Measurements from ENCODE around the gene CD9. TPM values are rescaled to one million over a fixed set of nuclear protein-coding genes. Genes with fewer than 3 reads are reported as not detected.

CD9 gene
- polyA plus RNA-seq, 3 donors, result 45.8 to 68.9 (median 58.4) TPM

GRCh38 chr12:6262211-6262610, 62.0 kb downstream of the CD9 start:
- H3K27ac ChIP-seq (ENCODE audit: low read depth, low read length), result no peak overlapping the region
- WGBS, 3 donors, result 73 to 83% (median 78%) methylated on average over 3 of the region's 3 CpGs

GRCh38 chr12:6262623-6263022, 62.4 kb downstream of the CD9 start:
- H3K27ac ChIP-seq (ENCODE audit: low read depth, low read length), result no peak overlapping the region
- 43 to 59% (median 52%) methylated on average over 2 of the region's 2 CpGs for WGBS, 3 donors

- WGBS, 3 donors, result 55 to 83% (median 77%) methylated on average over 4 of the region's 4 CpGs
- H3K27ac ChIP-seq (ENCODE audit: low read depth, low read length), result no peak overlapping the region
These were observed 63.7 kb downstream of the CD9 start for GRCh38 chr12:6263931-6264330.

GRCh38 chr12:6264402-6265037, 64.3 kb downstream of the CD9 start:
- H3K27ac ChIP-seq (ENCODE audit: low read depth, low read length), result no peak overlapping the region
- WGBS, 3 donors, result 72 to 86% (median 84%) methylated on average over 11 of the region's 11 CpGs

- WGBS, 3 donors, result 92 to 100% (median 98%) methylated on average over 2 of the region's 2 CpGs
- no peak overlapping the region for H3K27ac ChIP-seq (ENCODE audit: low read depth, low read length)
These were observed 64.8 kb downstream of the CD9 start for GRCh38 chr12:6265038-6265405.

GRCh38 chr12:6266541-6266966, 66.4 kb downstream of the CD9 start:
- 84 to 89% (median 84%) methylated on average over 7 of the region's 7 CpGs for whole genome bisulfite sequencing, 3 donors
- H3K27ac ChIP-seq (ENCODE audit: low read depth, low read length), result no peak overlapping the region

GRCh38 chr12:6266971-6267721, 66.9 kb downstream of the CD9 start:
- 60 to 73% (median 69%) methylated on average over 12 of the region's 12 CpGs for WGBS, 3 donors
- H3K27ac ChIP-seq (ENCODE audit: low read depth, low read length), result no peak overlapping the region

- H3K27ac ChIP-seq (ENCODE audit: low read depth, low read length), result no peak overlapping the region
- WGBS, 3 donors, result 75 to 81% (median 78%) methylated on average over 10 of the region's 10 CpGs
These were observed 68.4 kb downstream of the CD9 start for GRCh38 chr12:6268484-6269157.

- WGBS, 3 donors, result 90 to 96% (median 95%) methylated on average over 16 of the region's 16 CpGs
- no peak overlapping the region for H3K27ac ChIP-seq (ENCODE audit: low read depth, low read length)
These were observed 69.8 kb downstream of the CD9 start for GRCh38 chr12:6269986-6270385.

GRCh38 chr12:6271281-6271680, 71.1 kb downstream of the CD9 start:
- no peak overlapping the region for H3K27ac ChIP-seq (ENCODE audit: low read depth, low read length)
- 86 to 92% (median 88%) methylated on average over 8 of the region's 8 CpGs for WGBS, 3 donors

- no peak overlapping the region for H3K27ac ChIP-seq (ENCODE audit: low read depth, low read length)
- WGBS, 3 donors, result 61 to 67% (median 65%) methylated on average over 12 of the region's 12 CpGs
These were observed 72.4 kb downstream of the CD9 start for GRCh38 chr12:6272300-6273204.

GRCh38 chr12:6273205-6273540, 73.0 kb downstream of the CD9 start:
- 71 to 83% (median 83%) methylated on average over 4 of the region's 4 CpGs for WGBS, 3 donors
- H3K27ac ChIP-seq (ENCODE audit: low read depth, low read length), result no peak overlapping the region

- 72 to 79% (median 76%) methylated on average over 8 to 9 of the region's 9 CpGs for WGBS, 3 donors
- H3K27ac ChIP-seq (ENCODE audit: low read depth, low read length), result no peak overlapping the region
These were observed 73.5 kb downstream of the CD9 start for GRCh38 chr12:6273541-6274230.

GRCh38 chr12:6274231-6275221, 74.3 kb downstream of the CD9 start:
- 62 to 85% (median 71%) methylated on average over 12 of the region's 12 CpGs for WGBS, 3 donors
- no peak overlapping the region for H3K27ac ChIP-seq (ENCODE audit: low read depth, low read length)

- no peak overlapping the region for H3K27ac ChIP-seq (ENCODE audit: low read depth, low read length)
- whole genome bisulfite sequencing, 3 donors, result 68 to 75% (median 74%) methylated on average over 16 of the region's 16 CpGs
These were observed 76.0 kb downstream of the CD9 start for GRCh38 chr12:6275928-6276887.

All from adipose tissue (tissue), 3 donors.